Neural crest cell (in vitro differentiated cells): ENCODE data around the gene CAPNS2. TPM values are rescaled to one million over a fixed set of nuclear protein-coding genes. Genes with fewer than 3 reads are reported as not detected.

ENCODE experiments used
- DNase-seq: peaks from one replicate; pipeline ENCODE4 v3.0.0; 2021; ENCODE audit warnings: low read depth, mixed read lengths, low spot score
- H3K27ac Mint-ChIP-seq: one replicate; pipeline ENCODE4 v1.8.0; 2021; ENCODE audit warnings: mild to moderate bottlenecking, mixed read lengths; ENCODE audit not compliant: unreplicated experiment
- H3K27me3 Mint-ChIP-seq: 2 replicates; pipeline ENCODE4 v1.8.0; 2021; ENCODE audit warnings: low read depth, mild to moderate bottlenecking, mixed read lengths
- H3K36me3 Mint-ChIP-seq: 2 replicates; pipeline ENCODE4 v1.8.0; 2021; ENCODE audit warnings: low read depth, mild to moderate bottlenecking, mixed read lengths
- H3K4me1 Mint-ChIP-seq: 2 replicates; pipeline ENCODE4 v1.8.0; 2021; ENCODE audit warnings: mixed read lengths
- H3K4me3 Mint-ChIP-seq: one replicate; pipeline ENCODE4 v1.8.0; 2021; ENCODE audit warnings: mild to moderate bottlenecking, mixed read lengths
- H3K9me3 Mint-ChIP-seq: 2 replicates; pipeline ENCODE4 v1.8.0; 2021; ENCODE audit warnings: mixed read lengths
- CTCF ChIP-seq: fragments of 200-600 bp; sonication (generic); conservative IDR thresholded peaks from 2 replicates; pipeline ENCODE4 v1.5.0; 2021; ENCODE audit warnings: antibody characterized with exemption, mild to moderate bottlenecking
- total RNA-seq: library from RNA; stranded (reverse); gene quantifications from 2 replicates; pipeline ENCODE4 v1.2.1, GENCODE V29; 2021

Gene CAPNS2
- total RNA-seq, 1 donor from 2014 or later: 0.23 TPM

GRCh38 chr16:55577887-55578286, 11.4 kb downstream of the CAPNS2 start:
- DNase-seq: no peak
- Mint-ChIP-seq H3K9me3 (no peaks in the 10 kb centered on the region), H3K4me1 (no peaks in the 10 kb centered on the region), H3K36me3 (peaks cover 2% of the 10 kb centered on the region), H3K27me3 (no peaks in the 10 kb centered on the region), H3K4me3 (no peak overlapping the region), H3K27ac (no peak overlapping the region)
- no peak for TF ChIP-seq CTCF

- Mint-ChIP-seq H3K36me3 (peaks cover 7% of the 10 kb centered on the region), H3K4me1 (no peaks in the 10 kb centered on the region), H3K27ac (no peak overlapping the region), H3K9me3 (peaks cover 2% of the 10 kb centered on the region), H3K4me3 (no peak overlapping the region), H3K27me3 (no peaks in the 10 kb centered on the region)
- DNase-seq: no peak
- no peak for TF ChIP-seq CTCF
Observed at GRCh38 chr16:55585631-55586030, 19.1 kb downstream of the CAPNS2 start.

GRCh38 chr16:55588799-55589198, 22.3 kb downstream of the CAPNS2 start:
- no peaks in the 10 kb centered on the region for H3K27me3 Mint-ChIP-seq
- H3K4me1 Mint-ChIP-seq: no peaks in the 10 kb centered on the region
- H3K9me3 Mint-ChIP-seq: peaks cover 2% of the 10 kb centered on the region
- H3K36me3 Mint-ChIP-seq: peaks cover 5% of the 10 kb centered on the region
- H3K4me3 Mint-ChIP-seq: no peak overlapping the region
- H3K27ac Mint-ChIP-seq: no peak overlapping the region
- no peak for TF ChIP-seq CTCF
- no peak for DNase-seq

- Mint-ChIP-seq H3K4me3 (no peak overlapping the region), H3K27ac (no peak overlapping the region), H3K27me3 (no peaks in the 10 kb centered on the region), H3K9me3 (peaks cover 2% of the 10 kb centered on the region), H3K36me3 (no peaks in the 10 kb centered on the region), H3K4me1 (peaks cover 15% of the 10 kb centered on the region)
- DNase-seq: no peak
- TF ChIP-seq CTCF: no peak
Observed at GRCh38 chr16:55592306-55592705, 25.8 kb downstream of the CAPNS2 start.

GRCh38 chr16:55597928-55598327, 31.4 kb downstream of the CAPNS2 start:
- no peak overlapping the region for H3K27ac Mint-ChIP-seq
- DNase-seq: no peak
- peaks cover 5% of the 10 kb centered on the region for H3K9me3 Mint-ChIP-seq
- peaks cover 21% of the 10 kb centered on the region for H3K4me1 Mint-ChIP-seq
- no peaks in the 10 kb centered on the region for H3K36me3 Mint-ChIP-seq
- no peak overlapping the region for H3K4me3 Mint-ChIP-seq
- peaks cover 2% of the 10 kb centered on the region for H3K27me3 Mint-ChIP-seq
- no peak for TF ChIP-seq CTCF
